AG04450 (cell line): ENCODE data around the gene LHFPL3. TPM values are rescaled to one million over a fixed set of nuclear protein-coding genes. Genes with fewer than 3 reads are reported as not detected.

ENCODE experiments used
- CTCF ChIA-PET: fragments of 300-600, 350-600 bp; formaldehyde crosslinking; extraction: SDS; loops from one replicate; lab custom pipeline; 2022; ENCODE audit warnings: antibody characterized with exemption, inconsistent platforms; lab: Charles Lee
- POLR2A ChIA-PET: fragments of 350-600 bp; formaldehyde crosslinking; extraction: SDS; loops from one replicate; lab custom pipeline; 2021; ENCODE audit warnings: antibody characterized with exemption, inconsistent platforms; lab: Yijun Ruan, JAX
- DNase-seq: peaks from one replicate; pipeline ENCODE4 v3.0.0-alpha.2; 2011; ENCODE audit warnings: low read depth, low spot score
- H3K27ac ChIP-seq: one replicate; pipeline ENCODE4 v1.5.1; 2012; ENCODE audit warnings: low read depth, low read length, control low read depth
- H3K27me3 ChIP-seq: one replicate; pipeline ENCODE4 v1.6.0; 2012; ENCODE audit warnings: low read length; ENCODE audit not compliant: control insufficient read depth, insufficient read depth
- H3K4me3 ChIP-seq: 2 replicates; pipeline ENCODE4 v1.5.1; 2011; ENCODE audit warnings: mild to moderate bottlenecking, low read depth, low read length, control low read depth
- H3K9me3 ChIP-seq: 2 replicates; pipeline ENCODE4 v1.5.1; 2012; ENCODE audit warnings: low read length; ENCODE audit not compliant: control insufficient read depth, insufficient read depth
- polyA plus RNA-seq: library from polyadenylated mRNA; depleted of rRNA; stranded (reverse); fragments of >200 nt; gene quantifications from 2 replicates; pipeline ENCODE4 v1.2.3, GENCODE V29; 2011
- TF ChIP-seq, protein P1 (sequence below): IDR thresholded peaks from 2 replicates; pipeline ENCODE4 v1.5.1; 2011; ENCODE audit warnings: low read depth, low read length, control low read depth, inconsistent platforms

Gene LHFPL3
- polyA plus RNA-seq, 1 experiment: not detected

DNA sequence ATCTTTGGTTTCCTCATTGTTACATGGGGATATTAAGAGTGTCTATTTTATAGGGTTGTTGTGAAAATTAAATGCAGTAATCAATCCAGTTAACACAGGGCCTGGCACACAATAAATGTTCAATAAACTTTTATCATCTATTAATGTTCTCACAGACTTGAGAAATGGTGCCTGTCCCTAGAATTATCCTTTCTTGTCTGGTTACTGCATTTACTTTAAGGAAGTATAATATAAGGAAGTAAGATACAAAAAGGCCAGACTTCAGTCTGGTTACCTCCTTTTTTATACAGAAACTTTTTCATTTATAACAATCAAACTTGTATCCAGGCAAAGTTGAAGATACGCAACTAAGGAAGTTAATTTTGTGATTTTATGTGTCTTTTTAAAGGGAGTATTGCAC, 117.0 kb downstream of the LHFPL3 start:
- TF ChIP-seq, protein P1, sequence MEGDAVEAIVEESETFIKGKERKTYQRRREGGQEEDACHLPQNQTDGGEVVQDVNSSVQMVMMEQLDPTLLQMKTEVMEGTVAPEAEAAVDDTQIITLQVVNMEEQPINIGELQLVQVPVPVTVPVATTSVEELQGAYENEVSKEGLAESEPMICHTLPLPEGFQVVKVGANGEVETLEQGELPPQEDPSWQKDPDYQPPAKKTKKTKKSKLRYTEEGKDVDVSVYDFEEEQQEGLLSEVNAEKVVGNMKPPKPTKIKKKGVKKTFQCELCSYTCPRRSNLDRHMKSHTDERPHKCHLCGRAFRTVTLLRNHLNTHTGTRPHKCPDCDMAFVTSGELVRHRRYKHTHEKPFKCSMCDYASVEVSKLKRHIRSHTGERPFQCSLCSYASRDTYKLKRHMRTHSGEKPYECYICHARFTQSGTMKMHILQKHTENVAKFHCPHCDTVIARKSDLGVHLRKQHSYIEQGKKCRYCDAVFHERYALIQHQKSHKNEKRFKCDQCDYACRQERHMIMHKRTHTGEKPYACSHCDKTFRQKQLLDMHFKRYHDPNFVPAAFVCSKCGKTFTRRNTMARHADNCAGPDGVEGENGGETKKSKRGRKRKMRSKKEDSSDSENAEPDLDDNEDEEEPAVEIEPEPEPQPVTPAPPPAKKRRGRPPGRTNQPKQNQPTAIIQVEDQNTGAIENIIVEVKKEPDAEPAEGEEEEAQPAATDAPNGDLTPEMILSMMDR: no peak
- CTCF ChIA-PET: no interaction called here
- POLR2A ChIA-PET: no interaction called here
- no peak overlapping the region for H3K4me3 ChIP-seq
- H3K27me3 ChIP-seq: no peaks in the 10 kb centered on the region
- H3K9me3 ChIP-seq: no peaks in the 10 kb centered on the region
- no peak for DNase-seq
- H3K27ac ChIP-seq: no peak overlapping the region

DNA sequence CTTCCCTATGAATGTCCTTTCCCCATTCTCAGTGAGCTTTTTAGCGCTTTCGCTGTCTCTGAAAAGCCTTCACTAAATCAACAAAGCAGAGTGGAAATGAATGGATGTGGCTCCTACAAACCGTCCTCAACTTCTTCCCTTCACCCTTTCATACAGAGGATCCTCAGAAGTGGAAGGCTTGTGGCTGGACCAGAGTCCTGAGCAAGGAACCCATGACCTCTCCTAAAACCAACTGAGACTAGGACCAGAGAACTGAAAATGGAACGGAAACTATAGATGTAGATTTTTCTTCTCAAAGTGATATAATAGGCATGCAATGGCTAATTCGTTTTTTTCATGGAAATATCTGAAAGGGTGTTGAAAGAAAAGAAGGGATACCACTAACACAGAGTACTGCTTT, 122.5 kb downstream of the LHFPL3 start:
- H3K27me3 ChIP-seq: no peaks in the 10 kb centered on the region
- CTCF ChIA-PET: no interaction called here
- no peak overlapping the region for H3K27ac ChIP-seq
- H3K9me3 ChIP-seq: no peaks in the 10 kb centered on the region
- TF ChIP-seq, protein P1: no peak
- no peak overlapping the region for H3K4me3 ChIP-seq
- POLR2A ChIA-PET: no interaction called here
- no peak for DNase-seq

DNA sequence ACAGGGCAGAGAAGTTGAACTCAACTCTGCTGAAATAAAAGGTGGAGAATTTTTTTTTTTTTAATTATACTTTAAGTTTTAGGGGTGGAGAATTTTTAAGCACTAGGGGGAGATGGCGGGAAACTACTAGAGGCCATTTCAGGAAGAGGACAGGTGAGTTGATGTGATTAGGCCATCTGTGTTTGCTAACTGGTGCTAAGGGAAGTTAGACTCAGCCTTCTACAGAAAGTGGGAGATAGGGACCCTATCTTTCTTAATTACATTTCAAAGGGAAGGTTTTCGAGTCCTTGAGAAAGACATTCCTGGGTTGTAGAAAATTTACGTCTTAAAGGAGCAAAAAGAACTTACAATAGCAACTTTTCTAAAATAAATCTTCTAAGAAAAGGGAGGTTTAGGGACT, 124.8 kb downstream of the LHFPL3 start:
- ChIA-PET POLR2A (no interaction called here), CTCF (no interaction called here)
- DNase-seq: no peak
- Histone ChIP-seq H3K27ac (no peak overlapping the region), H3K9me3 (no peaks in the 10 kb centered on the region), H3K4me3 (no peak overlapping the region), H3K27me3 (no peaks in the 10 kb centered on the region)
- TF ChIP-seq, protein P1: no peak

DNA sequence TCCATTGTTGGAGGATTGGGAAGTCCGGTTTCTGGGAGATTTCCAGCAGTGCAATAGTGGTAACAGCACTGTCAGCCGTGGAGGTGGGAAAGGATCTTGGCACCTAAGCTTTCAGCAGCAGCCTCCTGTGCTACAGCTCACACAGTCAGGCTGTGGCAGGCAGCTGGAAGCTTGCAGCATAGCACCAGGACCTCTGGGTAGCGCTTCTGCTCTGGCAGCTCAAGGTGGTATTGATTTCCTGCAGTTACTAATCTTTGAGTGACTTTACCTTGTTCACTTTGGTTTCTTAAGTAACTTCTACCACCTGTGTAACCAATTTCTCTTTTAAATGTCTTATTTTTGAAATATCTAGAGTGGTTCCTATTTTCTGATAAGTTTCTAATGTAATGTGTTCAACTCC, 130.5 kb downstream of the LHFPL3 start:
- H3K27me3 ChIP-seq: no peaks in the 10 kb centered on the region
- ChIA-PET POLR2A (no interaction called here), CTCF (no interaction called here)
- peaks cover 4% of the 10 kb centered on the region; the same call in 1 of the 2 replicates for H3K9me3 ChIP-seq
- H3K4me3 ChIP-seq: no peak overlapping the region
- no peak overlapping the region for H3K27ac ChIP-seq
- TF ChIP-seq, protein P1: no peak
- DNase-seq: no peak

DNA sequence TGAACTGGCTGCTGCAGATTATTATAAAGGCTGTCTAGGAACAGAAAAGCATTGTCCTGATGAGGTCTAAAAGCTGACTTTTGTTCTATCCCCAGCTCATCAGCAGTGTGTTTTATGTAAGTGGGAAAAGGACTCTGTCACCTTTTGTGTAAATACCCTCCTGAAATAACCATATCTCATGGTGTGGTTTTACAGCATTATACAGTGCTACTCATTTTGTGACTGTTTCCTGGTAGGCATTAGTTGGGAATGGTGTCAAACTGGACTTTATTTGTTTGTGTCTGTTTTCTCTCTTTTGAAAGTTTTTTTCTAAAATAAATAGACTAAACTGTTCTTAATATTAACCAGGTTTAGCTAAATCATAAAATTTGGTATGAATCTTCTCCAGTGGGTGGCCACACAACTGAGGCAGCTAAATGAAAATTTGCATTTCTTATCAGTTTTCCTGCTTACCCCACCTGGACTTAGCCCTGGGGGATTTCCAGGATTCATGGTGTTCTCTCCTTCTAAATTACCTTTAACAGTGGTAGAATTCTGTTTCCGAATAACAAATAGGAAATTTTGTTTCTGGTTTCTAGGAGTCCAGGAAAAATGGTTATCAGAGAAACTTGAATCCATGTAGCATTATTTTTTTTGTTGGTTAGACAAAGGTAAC, 140.9 kb downstream of the LHFPL3 start:
- DNase-seq: no peak
- CTCF ChIA-PET: no interaction called here
- TF ChIP-seq, protein P1: no peak
- Histone ChIP-seq H3K9me3 (no peaks in the 10 kb centered on the region), H3K27me3 (no peaks in the 10 kb centered on the region), H3K27ac (no peak overlapping the region), H3K4me3 (no peak overlapping the region)
- POLR2A ChIA-PET: no interaction called here
